GM19035 (cell line): ENCODE measurements around the gene CCDC92.

Source experiments
- ATAC-seq: cut with Tn5 transposase; IDR thresholded peaks from one replicate; pipeline ENCODE4 v1.9.1; 2021; ENCODE audit not compliant: unreplicated experiment

Gene CCDC92

DNA sequence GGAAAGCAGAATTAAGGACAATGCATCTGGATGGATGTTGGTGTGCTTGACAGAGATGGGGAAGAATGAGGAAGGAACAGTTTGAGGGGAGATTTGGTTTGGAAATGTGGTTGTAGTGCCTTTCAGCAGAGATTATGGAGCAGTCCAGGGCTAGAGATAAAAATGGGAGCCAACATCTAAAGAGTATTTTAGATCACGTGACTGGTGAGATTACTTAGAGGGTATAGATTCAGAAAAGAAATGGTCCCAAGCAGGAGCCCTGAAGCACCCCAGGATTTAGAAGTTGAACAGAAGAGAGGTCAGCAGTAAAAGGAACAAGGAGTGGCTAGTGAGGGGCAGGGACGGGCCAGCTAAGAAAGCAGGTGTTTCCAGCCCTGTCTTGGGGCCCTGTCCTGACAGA lies 30.0 kb upstream of the CCDC92 start:
- ATAC-seq = no peak

DNA sequence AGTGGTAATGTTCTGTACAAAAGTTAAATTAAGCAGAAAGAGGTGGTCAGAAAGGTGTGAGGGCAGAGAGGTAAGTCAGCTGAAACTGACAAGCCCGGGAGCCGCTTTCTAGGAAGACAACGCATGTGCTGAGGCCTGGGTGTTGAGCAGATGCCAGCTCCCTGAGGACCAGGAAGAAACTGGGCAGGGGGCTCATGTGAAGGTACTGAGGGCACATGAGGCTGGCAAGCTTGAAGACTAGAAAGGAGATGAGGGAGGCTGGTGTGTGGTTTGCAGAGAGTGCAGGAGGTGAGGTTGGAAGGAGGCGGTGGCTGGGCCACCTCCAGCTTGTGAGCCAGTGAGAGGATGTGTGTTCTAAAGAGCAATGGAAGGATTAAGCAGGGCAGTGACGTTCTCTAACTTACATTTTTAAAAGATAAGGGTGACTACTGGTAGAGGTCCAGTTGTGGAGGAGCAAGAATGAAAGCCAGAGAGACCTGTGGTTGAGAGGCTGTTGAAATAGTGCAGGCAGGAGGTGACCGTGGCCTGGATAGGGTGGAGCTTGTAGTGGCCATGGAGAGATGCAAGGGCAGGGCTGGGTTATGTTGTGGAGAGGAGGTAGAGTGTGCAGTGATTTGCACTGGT lies 29.5 kb upstream of the CCDC92 start:
- no peak for ATAC-seq

- no peak for ATAC-seq
Observed at GRCh38 chr12:124001343-124001742, 28.7 kb upstream of the CCDC92 start.

- ATAC-seq = no peak
Observed at GRCh38 chr12:124000111-124000510, 27.5 kb upstream of the CCDC92 start.

GRCh38 chr12:123998991-123999359 lies 26.3 kb upstream of the CCDC92 start:
- no peak for ATAC-seq

DNA sequence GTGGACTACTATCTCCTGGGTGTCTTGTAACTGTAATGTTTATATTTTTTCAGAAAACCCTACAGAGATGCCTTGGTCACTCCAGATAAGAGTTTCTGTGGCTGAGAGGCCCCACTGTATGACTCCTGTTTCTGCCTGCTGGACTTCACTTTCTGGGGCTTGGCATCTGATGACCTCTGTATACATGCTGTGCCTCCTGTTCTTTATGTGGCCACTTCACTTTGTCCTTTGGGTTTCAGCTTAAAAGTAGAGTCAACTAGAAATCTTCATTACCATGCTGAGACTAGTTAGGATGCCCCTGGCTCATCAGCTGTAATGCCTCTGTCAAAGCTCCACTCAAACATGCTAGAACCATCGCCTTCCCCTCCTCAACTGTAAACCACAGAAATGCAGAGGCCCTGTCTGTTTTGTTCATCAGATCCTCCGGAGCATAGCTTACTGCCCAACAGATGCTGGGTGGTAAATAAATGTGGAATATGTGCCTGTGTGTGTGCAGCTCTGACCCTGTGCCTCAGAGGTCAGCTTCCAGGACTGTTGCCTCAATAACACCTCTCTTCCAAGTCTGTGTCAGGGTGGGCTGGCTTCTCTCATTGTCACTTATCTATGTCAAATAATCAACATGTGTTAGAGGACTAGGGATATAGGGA lies 25.8 kb upstream of the CCDC92 start:
- ATAC-seq = no peak

DNA sequence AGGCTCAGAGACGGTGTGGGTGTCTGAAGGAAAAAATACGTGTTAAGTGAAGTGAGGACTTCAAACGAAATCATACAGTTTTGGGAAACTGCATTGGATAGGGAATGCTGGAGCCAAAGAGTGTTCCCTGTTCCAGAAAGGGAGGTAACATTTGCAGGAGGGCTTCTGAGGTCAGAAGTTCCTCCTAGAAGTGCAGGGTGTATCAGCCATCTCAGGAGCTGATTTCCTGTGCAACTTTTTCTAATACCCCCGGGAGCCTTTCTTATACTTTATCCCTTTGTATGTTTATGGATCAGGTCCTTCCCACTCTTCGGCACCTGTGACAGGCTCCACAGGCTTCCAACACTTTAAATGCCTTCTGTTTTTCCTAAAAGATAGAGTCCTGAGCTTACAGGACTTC lies 25.3 kb upstream of the CCDC92 start:
- no peak for ATAC-seq

- no peak for ATAC-seq
Observed at GRCh38 chr12:123997033-123997822, 24.6 kb upstream of the CCDC92 start.

- ATAC-seq = no peak
Observed at GRCh38 chr12:123996581-123996980, 23.9 kb upstream of the CCDC92 start.

- ATAC-seq = no peak
Observed at GRCh38 chr12:123995023-123995748, 22.6 kb upstream of the CCDC92 start.

GRCh38 chr12:123992118-123992825 lies 19.6 kb upstream of the CCDC92 start:
- ATAC-seq = no peak

GRCh38 chr12:123991372-123991951 lies 18.8 kb upstream of the CCDC92 start:
- ATAC-seq = no peak

DNA sequence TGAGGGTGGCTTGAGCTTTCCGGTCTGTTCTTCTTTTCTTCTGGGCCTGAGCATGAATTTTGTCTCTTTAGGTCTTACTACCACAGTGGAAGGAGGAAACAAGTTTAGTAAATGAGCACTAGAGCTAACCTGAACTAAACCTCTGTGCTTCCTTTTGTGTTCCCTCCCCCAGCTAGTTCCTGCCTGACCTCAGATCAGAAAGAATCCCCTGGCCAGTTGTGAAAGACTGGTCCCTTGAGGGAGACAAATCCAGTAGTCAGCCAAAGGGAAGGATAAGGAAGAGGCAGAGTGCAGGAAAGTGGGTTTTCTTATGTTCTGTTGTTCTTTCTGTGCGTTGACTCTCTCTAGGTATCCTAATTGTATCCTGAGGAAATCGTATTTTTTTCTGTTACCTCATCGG lies 17.9 kb upstream of the CCDC92 start:
- ATAC-seq = no peak

GRCh38 chr12:123989753-123990152 lies 17.1 kb upstream of the CCDC92 start:
- no peak for ATAC-seq

DNA sequence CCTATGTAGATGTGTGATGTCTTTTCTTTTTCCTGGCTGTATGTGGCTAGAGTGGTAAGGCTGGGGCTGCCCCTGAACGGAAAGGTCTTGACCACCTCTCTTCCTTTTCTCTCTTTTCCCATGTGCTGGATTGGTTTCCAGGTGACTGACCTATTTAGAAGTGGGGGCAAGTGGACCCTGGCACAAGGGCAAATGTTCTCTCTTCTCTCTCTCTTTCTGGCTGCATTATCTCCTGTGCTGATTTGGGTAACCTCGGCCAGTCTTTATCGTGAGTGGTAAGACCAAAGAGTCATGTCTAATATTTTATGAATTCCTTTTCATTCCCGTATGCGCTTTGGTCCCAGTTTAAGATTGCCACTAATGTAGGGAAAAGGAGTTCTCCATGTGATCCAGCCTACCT lies 16.5 kb upstream of the CCDC92 start:
- ATAC-seq = no peak

- no peak for ATAC-seq
Observed at GRCh38 chr12:123987022-123987421, 14.4 kb upstream of the CCDC92 start.

DNA sequence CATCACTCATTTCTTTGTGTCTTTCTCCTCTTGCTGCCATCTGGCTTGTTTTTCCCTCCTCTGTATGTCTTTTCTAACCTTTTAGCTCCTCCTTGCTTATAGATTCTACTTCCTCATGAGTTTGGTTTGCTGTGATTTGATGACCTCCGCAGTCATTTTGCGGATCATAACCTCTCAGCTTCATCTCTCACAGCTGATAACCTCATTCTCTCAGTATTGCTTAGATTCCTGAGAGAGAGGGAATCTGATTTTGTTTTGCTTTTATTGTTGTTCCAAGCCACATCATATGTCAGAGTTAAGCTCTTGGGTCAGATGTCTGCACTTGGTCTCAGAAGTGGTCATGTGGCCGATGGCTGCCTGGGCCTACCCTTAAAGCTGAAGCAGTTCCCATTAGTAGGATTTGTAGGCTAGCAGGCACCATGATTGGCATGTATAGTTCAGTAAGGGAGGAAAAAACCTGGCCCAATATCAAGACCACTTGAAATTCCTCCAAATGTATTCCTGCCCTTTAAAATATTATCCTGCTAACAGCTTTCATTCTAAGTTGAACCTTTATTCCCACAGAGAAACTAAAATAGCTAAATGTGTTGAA lies 13.8 kb upstream of the CCDC92 start:
- no peak for ATAC-seq

- ATAC-seq = no peak
Observed at GRCh38 chr12:123984903-123985302, 12.3 kb upstream of the CCDC92 start.

DNA sequence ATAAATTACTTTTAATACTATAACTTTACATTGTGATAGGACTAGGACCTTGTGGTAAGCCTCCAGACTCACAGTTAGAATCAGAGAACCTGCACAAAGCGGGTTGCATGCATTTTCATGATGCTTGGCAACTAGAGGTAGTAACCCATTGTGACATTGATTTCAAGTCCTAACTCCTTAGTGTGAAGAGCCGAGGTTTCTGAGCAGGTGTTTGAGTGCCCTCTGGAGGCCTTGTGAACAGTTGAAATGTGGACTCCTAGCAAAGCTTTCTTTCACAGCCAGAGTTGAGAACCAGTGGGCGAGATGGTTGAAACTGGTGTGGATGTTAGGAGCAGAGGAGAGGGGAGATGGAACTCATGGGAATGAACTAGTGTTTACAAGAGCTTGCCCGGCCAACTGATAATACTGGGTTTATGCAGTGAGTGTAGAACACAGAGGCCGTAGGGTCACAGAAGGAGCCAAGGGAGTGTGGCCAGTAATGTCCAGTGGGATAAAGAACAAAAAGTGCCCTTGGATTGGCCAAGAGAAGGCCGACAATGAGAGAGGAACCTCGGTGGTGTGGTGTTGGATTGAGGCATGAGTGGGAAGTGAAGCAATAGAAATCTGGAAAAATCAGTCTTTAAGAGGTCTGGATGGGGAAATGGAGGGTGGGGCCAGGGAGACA lies 11.3 kb upstream of the CCDC92 start:
- ATAC-seq = no peak

GRCh38 chr12:123982269-123982668 lies 9.6 kb upstream of the CCDC92 start:
- ATAC-seq = no peak
